Erythroblast (primary cell): ENCODE data around the gene LSR.

Experiments
- DNase-seq, 2 experiments: peaks; one replicate each; lab custom pipeline; 2025; lab: John Stamatoyannopoulos, UW
- GATA1 ChIP-seq: IDR thresholded peaks from 2 replicates; pipeline ENCODE4 v1.6.1; 2011; ENCODE audit warnings: low read depth, mild to moderate bottlenecking, control low read depth, low read length, moderate library complexity
- POLR2A ChIP-seq: IDR thresholded peaks from 2 replicates; pipeline ENCODE4 v1.6.1; 2011; ENCODE audit warnings: mild to moderate bottlenecking, low read length

Gene LSR

GRCh38 chr19:35247526-35248309 is 1.1 kb upstream of the LSR start:
- no peak for DNase-seq
- TF ChIP-seq GATA1 (no peak), POLR2A (no peak)

GRCh38 chr19:35249146-35249847 is 495 bp downstream of the LSR start:
- no peak for DNase-seq
- TF ChIP-seq POLR2A (no peak), GATA1 (no peak)

GRCh38 chr19:35249848-35250711 is 1.3 kb downstream of the LSR start:
- TF ChIP-seq POLR2A = no peak
- TF ChIP-seq GATA1 = no peak
- DNase-seq = no peak

- TF ChIP-seq GATA1 (no peak), POLR2A (no peak)
- no peak for DNase-seq
These were observed 2.7 kb downstream of the LSR start for GRCh38 chr19:35251456-35251855.

GRCh38 chr19:35253316-35254286 is 4.8 kb downstream of the LSR start:
- DNase-seq = no peak
- TF ChIP-seq GATA1 (no peak), POLR2A (no peak)

GRCh38 chr19:35254341-35255297 is 5.8 kb downstream of the LSR start:
- DNase-seq = no peak
- no peak for TF ChIP-seq GATA1
- TF ChIP-seq POLR2A = no peak

GRCh38 chr19:35256566-35256965 is 7.8 kb downstream of the LSR start:
- no peak for DNase-seq
- TF ChIP-seq POLR2A (no peak), GATA1 (no peak)

- TF ChIP-seq POLR2A (no peak), GATA1 (no peak)
- no peak for DNase-seq
These were observed 8.3 kb downstream of the LSR start for GRCh38 chr19:35257113-35257461.

GRCh38 chr19:35260694-35261304 is 12.0 kb downstream of the LSR start:
- no peak for TF ChIP-seq GATA1
- TF ChIP-seq POLR2A = no peak
- no peak for DNase-seq

- no peak for TF ChIP-seq GATA1
- no peak for TF ChIP-seq POLR2A
- no peak for DNase-seq
These were observed 12.7 kb downstream of the LSR start for GRCh38 chr19:35261356-35262100.

GRCh38 chr19:35262101-35262761 is 13.4 kb downstream of the LSR start:
- DNase-seq = no peak

More at GRCh38 chr19:35262101-35262761, 13.4 kb downstream of the LSR start:
- TF ChIP-seq GATA1 (no peak), POLR2A (peak; percentile 3)
